HFFc6 (cell line): ENCODE results near the gene ELMO1. TPM values are rescaled to one million over a fixed set of nuclear protein-coding genes. Genes with fewer than 3 reads are reported as not detected.

Experiments
- DNase-seq: peaks from one replicate; pipeline ENCODE4 v3.0.0-alpha.2; 2018
- H3K27ac Mint-ChIP-seq: 2 replicates; pipeline ENCODE4 v1.8.0; 2020; ENCODE audit warnings: mild to moderate bottlenecking, mixed read lengths
- H3K27me3 Mint-ChIP-seq: 2 replicates; pipeline ENCODE4 v1.8.0; 2021; ENCODE audit warnings: mild to moderate bottlenecking, moderate library complexity, mixed read lengths; ENCODE audit not compliant: insufficient read depth
- H3K36me3 Mint-ChIP-seq: 2 replicates; pipeline ENCODE4 v1.8.0; 2021; ENCODE audit warnings: low read depth, mixed read lengths
- H3K4me1 Mint-ChIP-seq: 2 replicates; pipeline ENCODE4 v1.8.0; 2020; ENCODE audit warnings: low read depth, mixed read lengths
- H3K4me3 Mint-ChIP-seq: 2 replicates; pipeline ENCODE4 v1.8.0; 2020; ENCODE audit warnings: mild to moderate bottlenecking, moderate library complexity, mixed read lengths
- H3K9me3 Mint-ChIP-seq: 2 replicates; pipeline ENCODE4 v1.8.0; 2020; ENCODE audit warnings: mild to moderate bottlenecking, mixed read lengths
- CTCF ChIP-seq: fragments of 200-600 bp; sonication (generic); IDR thresholded peaks from 2 replicates; pipeline ENCODE4 v1.5.0; 2021; ENCODE audit warnings: antibody characterized with exemption, mild to moderate bottlenecking
- total RNA-seq, 6 experiments: library from RNA; stranded (reverse); fragmentation: NEBNext Ultra II Directional; extraction: Animal tissue kit (Norgen Biotek cat#: 25700); gene quantifications; 2 replicates in 1 of 6; 3 replicates in 5 of 6; pipeline ENCODE4 v1.2.3, GENCODE V29; 2021

Gene ELMO1
- total RNA-seq, 6 experiments from 2014 or later: not detected

DNA sequence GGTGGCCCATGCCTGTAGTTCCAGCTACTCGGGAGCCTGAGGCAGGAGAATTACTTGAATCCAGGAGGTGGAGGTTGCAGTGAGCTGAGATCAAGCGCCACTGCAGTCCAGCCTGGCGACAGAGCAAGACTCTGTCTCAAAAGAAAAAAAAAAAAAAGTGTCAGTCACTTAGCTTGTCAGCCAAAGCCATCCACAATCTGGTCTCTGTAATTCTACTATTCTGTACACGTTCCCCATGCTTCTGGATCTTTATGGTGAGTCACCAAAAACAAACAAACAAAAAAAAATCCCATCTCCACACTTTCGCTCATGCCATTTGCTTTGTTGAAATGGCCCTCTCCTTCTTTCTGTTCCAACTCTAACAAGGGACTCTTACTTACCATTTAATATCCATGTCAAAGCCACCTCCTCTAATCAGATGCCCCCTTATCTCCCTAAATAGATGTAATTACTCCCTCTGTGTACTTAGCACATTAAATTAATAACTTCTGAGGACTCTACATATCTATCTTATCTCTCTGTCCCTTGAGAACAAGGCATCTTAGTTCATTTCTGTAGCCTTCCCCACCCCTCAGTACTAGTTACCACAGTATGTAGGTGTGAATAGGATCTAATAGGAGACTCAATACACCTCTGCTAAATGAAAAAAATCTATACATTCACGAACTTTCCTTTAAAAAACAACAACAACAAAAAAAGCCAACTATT is 128.4 kb downstream of the ELMO1 start:
- no peak for DNase-seq
- no peaks in the 10 kb centered on the region for H3K36me3 Mint-ChIP-seq

DNA sequence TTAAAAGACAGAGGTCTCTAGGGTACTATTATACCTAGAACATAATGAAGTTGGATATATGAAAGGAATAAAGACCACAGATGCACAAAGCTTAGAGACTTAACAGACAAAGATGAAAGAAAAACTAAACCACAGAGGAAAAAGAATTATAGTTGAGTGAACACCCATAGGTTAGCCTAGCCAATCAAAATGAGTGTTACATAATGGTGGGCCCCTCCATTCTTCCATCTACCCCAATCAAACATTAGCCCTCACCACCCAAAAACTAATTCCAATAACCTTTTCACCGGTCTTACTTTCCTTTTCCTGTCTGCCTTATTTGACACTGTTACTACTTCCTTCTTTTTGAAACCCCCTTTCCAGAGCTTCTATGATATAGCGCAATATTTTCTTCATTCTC is 130.1 kb downstream of the ELMO1 start:
- no peak for DNase-seq
- no peak for TF ChIP-seq CTCF
- Mint-ChIP-seq H3K27me3 (no peaks in the 10 kb centered on the region), H3K9me3 (peaks cover 15% of the 10 kb centered on the region; the same call in 1 of the 2 replicates), H3K4me1 (no peaks in the 10 kb centered on the region), H3K36me3 (peaks cover 5% of the 10 kb centered on the region; the same call in 1 of the 2 replicates), H3K27ac (no peak overlapping the region), H3K4me3 (no peak overlapping the region)

More for the DNA sequence above, 128.4 kb downstream of the ELMO1 start:
- no peak overlapping the region for H3K27ac Mint-ChIP-seq
- no peak overlapping the region for H3K4me3 Mint-ChIP-seq
- no peak for TF ChIP-seq CTCF
- H3K9me3 Mint-ChIP-seq: peaks cover 20% of the 10 kb centered on the region
- H3K27me3 Mint-ChIP-seq: no peaks in the 10 kb centered on the region
- no peaks in the 10 kb centered on the region for H3K4me1 Mint-ChIP-seq

- Mint-ChIP-seq H3K9me3 (peaks cover 27% of the 10 kb centered on the region), H3K4me1 (no peaks in the 10 kb centered on the region), H3K4me3 (no peak overlapping the region), H3K27me3 (no peaks in the 10 kb centered on the region), H3K36me3 (peaks cover 5% of the 10 kb centered on the region; the same call in 1 of the 2 replicates), H3K27ac (no peak overlapping the region)
- no peak for DNase-seq
- TF ChIP-seq CTCF: no peak
Measured at GRCh38 chr7:37315772-37316715, 132.6 kb downstream of the ELMO1 start.

DNA sequence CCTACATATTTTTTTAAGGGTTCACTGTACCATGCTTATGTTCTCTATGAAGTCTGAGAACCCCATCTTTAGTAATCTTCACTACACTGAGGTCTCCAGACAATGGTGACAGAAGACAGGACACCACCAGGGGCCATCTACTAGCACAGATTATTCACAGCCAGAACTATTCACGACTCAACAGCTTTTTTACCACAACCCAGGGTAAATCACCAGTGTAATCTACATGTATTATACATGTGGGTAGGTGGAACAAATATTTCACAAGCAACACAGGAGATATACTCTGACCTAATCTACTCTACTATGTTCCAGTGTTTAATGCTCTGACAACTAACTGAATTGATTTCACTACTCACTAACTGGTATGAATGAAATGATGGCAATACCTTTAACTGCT is 136.1 kb downstream of the ELMO1 start:
- DNase-seq: no peak
- H3K4me1 Mint-ChIP-seq: no peaks in the 10 kb centered on the region
- H3K36me3 Mint-ChIP-seq: peaks cover 5% of the 10 kb centered on the region; the same call in 1 of the 2 replicates
- no peak overlapping the region for H3K4me3 Mint-ChIP-seq
- no peaks in the 10 kb centered on the region for H3K27me3 Mint-ChIP-seq
- H3K27ac Mint-ChIP-seq: no peak overlapping the region
- peaks cover 48% of the 10 kb centered on the region for H3K9me3 Mint-ChIP-seq
- TF ChIP-seq CTCF: no peak

- no peak for TF ChIP-seq CTCF
- no peaks in the 10 kb centered on the region for H3K4me1 Mint-ChIP-seq
- no peaks in the 10 kb centered on the region for H3K27me3 Mint-ChIP-seq
- no peak overlapping the region for H3K4me3 Mint-ChIP-seq
- DNase-seq: peak; percentile 1
- peaks cover 39% of the 10 kb centered on the region for H3K9me3 Mint-ChIP-seq
- H3K36me3 Mint-ChIP-seq: peaks cover 5% of the 10 kb centered on the region; the same call in 1 of the 2 replicates
- H3K27ac Mint-ChIP-seq: no peak overlapping the region
Measured at GRCh38 chr7:37311355-37311754, 137.3 kb downstream of the ELMO1 start.
